HG03457 (cell line): Measurements from ENCODE around the gene RAI1.

Experiments
- ATAC-seq: cut with Tn5 transposase; IDR thresholded peaks from one replicate; pipeline ENCODE4 v1.9.1; 2021; ENCODE audit warnings: moderate number of reproducible peaks; ENCODE audit not compliant: unreplicated experiment

Gene RAI1

GRCh38 chr17:17761894-17762743, 80.9 kb downstream of the RAI1 start:
- ATAC-seq: no peak

GRCh38 chr17:17762744-17763105, 81.5 kb downstream of the RAI1 start:
- no peak for ATAC-seq

- no peak for ATAC-seq
Observed at GRCh38 chr17:17763136-17763535, 81.9 kb downstream of the RAI1 start.

- no peak for ATAC-seq
Observed at GRCh38 chr17:17763734-17764133, 82.5 kb downstream of the RAI1 start.

- no peak for ATAC-seq
Observed at GRCh38 chr17:17765359-17766076, 84.3 kb downstream of the RAI1 start.

GRCh38 chr17:17766077-17766743, 85.0 kb downstream of the RAI1 start:
- ATAC-seq: no peak

GRCh38 chr17:17766744-17767120, 85.5 kb downstream of the RAI1 start:
- ATAC-seq: no peak

- ATAC-seq: no peak
Observed at GRCh38 chr17:17767154-17767869, 86.1 kb downstream of the RAI1 start.

GRCh38 chr17:17767887-17768418, 86.7 kb downstream of the RAI1 start:
- no peak for ATAC-seq

- ATAC-seq: no peak
Observed at GRCh38 chr17:17768424-17769088, 87.3 kb downstream of the RAI1 start.

GRCh38 chr17:17769869-17770631, 88.8 kb downstream of the RAI1 start:
- ATAC-seq: no peak

GRCh38 chr17:17770632-17771044, 89.4 kb downstream of the RAI1 start:
- no peak for ATAC-seq

- no peak for ATAC-seq
Observed at GRCh38 chr17:17771498-17772201, 90.4 kb downstream of the RAI1 start.

- ATAC-seq: no peak
Observed at GRCh38 chr17:17772231-17772630, 91.0 kb downstream of the RAI1 start.

- no peak for ATAC-seq
Observed at GRCh38 chr17:17774009-17774881, 93.0 kb downstream of the RAI1 start.

- ATAC-seq: no peak
Observed at GRCh38 chr17:17776889-17777288, 95.6 kb downstream of the RAI1 start.

GRCh38 chr17:17778308-17779014, 97.2 kb downstream of the RAI1 start:
- no peak for ATAC-seq
